NCI-H460 (cell line): Measurements from ENCODE around the gene THRA. TPM values are rescaled to one million over a fixed set of nuclear protein-coding genes. Genes with fewer than 3 reads are reported as not detected.

ENCODE experiments used
- DNase-seq: peaks from one replicate; pipeline ENCODE4 v3.0.0-alpha.2; 2016; ENCODE audit warnings: low read depth; ENCODE audit errors: extremely low read depth
- total RNA-seq: library from RNA; depleted of rRNA; stranded (reverse); fragments of >200 nt; shearing (Covaris generic); gene quantifications from 2 replicates; pipeline ENCODE4 v1.2.3, GENCODE V29; 2014

Gene THRA
- total RNA-seq, 1 experiment from 2014 or later = 6.2 TPM

DNA sequence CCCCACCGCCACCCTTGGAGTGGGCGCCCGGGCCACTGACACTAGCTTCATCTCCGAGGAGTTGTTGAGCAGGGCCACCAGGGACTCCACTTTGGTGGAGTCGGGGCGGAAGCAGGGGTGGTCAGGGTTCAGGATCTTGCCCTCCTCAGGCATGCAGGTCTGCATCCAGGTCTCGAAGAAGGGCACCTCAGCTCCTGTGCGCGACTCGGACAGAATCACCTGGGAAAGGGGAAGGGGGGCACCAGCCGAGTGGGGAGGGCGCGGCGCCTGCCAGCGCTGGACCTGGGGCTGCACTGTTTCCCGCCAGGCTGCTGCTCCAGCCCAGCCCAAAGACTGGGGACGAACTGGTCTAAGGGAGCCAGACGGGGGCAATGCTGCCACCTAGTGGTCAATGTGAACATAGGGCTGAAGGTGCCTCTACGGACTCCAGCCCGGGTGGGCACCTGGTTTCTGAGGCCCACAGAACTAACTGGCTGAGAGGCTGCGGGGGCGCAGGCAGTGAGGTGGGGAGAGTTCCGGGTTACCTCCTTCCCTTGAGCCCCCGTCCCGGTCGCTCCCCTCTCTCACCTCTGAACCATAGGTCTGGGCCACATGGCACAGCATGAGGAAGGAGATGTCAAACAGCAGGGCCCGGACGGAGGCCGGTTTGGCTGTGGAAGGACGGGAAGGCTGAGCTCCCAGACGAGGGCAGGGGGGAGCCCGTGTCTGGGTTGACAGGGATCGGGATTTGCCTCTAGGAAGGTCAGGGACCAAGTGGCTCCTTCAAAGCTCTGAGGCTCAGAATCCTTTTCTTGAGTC is 35.8 kb upstream of the THRA start:
- peak; percentile 83 for DNase-seq

DNA sequence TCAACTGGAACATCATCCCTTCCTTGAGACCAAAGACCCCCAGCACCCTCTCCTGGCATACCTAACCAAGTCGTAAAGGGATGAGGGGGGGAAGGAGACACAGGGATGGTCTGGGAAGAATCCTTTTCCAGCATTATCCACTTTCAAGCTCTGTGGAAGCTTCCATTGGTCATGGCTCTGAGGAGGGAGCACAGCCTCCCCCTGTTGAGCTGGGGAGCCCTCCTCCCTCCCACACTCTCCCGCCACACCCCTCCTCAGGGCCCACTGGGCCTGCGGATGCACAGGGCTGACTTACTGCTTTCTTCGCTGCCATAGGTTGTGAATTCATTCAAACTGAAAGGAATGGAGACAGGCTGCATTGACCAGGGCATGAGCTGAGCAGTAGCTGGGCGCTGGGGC is 35.2 kb upstream of the THRA start:
- DNase-seq = no peak

GRCh38 chr17:40028595-40028994 is 34.2 kb upstream of the THRA start:
- no peak for DNase-seq

DNA sequence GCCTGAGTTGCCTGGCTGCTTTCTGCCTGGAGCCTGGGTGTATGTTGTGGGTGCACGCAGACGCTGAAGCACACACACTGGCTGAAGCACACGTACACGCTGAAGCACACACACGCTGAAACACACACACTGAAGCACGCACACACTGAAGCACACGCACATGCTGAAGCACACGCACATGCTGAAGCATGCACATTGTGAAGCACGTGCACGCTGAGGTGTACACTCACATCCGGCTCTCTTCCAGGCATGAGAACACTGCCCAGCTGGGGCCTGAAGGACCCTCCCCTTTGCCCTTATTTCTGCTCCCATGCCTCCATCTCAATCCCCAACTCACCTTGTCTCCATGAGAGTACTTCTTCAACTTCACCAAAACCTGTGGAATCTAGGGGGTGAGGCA is 31.1 kb upstream of the THRA start:
- no peak for DNase-seq

DNA sequence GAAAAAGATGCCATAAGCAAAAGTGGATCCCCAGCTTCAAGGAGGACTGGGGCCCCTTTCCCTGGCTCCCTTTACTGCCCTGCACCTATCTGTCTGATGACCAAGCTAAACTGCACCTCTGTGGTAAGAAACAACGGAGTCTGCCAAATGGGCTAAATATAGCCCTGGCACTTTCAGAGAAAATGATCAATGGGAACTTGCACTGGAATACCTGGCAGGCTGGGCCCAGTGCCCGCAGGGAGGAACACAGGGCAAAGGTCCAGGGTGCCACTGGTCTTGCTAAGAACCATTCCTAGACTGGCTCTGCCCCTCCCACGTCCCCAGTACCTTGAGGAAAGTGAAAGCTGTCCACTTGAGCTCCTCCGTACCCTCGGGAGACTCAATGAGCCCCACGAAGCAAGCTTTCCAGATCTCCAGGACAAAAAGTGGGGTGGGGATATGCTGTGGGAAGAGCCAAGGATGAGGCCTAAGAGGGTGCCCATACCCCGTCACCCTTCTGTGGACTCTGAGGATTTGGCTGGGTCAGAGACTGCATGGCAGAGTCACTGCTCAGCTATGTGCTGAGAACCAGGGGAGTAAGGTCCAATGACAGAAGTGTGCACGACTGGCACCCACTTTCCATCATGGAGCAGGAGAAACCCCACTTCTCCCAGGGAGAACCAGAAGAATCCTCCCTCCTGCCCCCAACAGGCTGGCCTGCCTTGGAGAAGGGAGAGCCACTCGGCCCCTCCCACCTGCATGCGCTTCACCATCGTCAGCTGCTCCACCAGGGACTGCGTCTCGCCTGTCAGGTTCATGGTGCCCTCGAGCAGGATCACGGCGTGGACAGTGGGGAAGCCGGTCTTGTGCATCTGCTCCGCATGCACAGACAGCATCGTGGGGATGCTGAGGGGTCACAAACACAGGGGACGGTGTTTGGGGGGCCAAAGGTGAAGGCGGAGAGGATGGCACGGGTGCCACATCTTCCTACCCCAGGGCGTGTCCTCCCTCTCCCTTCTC is 30.1 kb upstream of the THRA start:
- DNase-seq = no peak

DNA sequence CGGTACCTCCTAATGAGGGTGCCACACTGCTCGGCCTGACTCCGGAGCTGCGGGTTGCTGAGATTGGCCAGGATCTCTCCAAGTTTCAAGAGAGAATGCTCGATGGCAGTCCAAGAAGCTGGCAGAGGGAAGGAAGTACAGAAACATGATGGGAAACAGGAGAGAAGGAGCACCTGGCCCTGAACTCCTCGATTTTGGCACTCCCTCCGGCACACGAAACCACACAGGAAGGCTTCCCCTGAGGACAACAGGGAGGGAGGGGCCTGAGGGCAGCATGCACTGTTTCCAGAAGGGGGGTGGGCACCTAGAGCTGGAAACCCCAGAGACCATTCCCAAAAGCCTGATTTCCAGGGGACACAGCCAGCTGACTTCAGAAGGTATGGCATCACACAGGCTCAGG is 29.4 kb upstream of the THRA start:
- DNase-seq = no peak

DNA sequence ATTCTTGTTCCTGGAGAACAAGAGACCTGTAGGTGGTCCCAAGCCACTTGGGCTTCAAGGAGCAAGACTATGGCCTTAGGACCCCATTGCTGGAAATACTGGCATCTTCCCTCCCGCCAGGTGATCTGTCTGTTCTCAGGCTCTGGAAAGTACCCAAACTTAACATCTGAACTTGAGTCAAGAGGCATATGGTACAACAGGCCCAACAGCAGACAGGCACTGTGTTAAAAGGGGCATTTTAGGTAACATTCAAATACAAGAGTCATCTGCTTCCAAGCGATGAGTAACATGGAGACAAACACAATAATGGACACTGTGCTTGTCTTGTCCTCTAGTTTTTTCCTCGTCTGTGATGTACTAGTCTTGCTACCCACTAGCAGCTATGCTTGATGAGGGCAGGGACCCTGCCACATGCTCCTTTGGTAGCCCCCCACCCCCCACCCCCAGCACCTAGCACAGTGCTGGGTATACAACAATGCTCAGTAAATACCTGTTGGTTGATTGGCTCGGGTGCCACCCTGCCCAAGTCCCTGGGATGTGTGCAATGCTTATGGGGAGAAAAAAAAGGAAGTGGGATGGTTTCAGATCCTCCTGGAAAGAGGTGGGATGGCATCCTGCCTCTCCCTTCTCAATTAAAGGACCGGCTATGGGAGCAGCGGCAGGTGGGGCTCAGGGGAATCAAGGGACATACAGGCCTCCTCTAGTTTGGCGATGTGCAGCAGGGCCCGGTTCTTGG is 28.2 kb upstream of the THRA start:
- DNase-seq = no peak

- DNase-seq = peak; percentile 40
Measured at GRCh38 chr17:40035162-40035559, 27.6 kb upstream of the THRA start.

GRCh38 chr17:40038882-40039513 is 23.8 kb upstream of the THRA start:
- DNase-seq = peak; percentile 39

GRCh38 chr17:40041196-40041595 is 21.6 kb upstream of the THRA start:
- DNase-seq = no peak

GRCh38 chr17:40056379-40057015 is 6.3 kb upstream of the THRA start:
- no peak for DNase-seq

DNA sequence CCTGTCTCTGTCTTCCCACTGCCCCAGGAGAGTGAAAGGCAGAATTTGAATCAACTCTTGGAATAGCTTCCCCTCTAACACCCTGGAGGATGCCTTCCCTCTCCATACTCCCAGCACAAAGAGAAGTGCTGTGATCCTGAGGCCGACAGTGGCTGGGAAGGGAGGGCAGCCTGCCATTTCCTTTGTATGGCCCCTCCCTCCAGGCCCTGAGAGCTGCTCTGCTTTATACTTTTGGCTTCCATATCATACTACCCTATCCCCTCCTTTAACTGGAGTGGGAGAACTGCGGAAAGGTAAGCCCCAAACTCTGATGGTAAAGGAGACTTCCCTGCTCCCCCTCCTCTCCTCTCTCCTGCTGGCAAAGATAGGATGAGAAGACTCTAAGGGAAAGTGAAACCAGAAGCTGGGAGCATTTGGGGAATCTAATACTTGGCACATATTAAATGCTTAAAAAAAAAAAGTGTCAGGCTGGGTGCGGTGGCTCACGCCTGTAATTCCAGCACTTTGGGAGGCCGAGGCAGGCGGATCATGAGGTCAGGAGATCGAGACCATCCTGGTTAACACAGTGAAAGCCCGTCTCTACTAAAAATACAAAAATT is 4.5 kb upstream of the THRA start:
- no peak for DNase-seq

DNA sequence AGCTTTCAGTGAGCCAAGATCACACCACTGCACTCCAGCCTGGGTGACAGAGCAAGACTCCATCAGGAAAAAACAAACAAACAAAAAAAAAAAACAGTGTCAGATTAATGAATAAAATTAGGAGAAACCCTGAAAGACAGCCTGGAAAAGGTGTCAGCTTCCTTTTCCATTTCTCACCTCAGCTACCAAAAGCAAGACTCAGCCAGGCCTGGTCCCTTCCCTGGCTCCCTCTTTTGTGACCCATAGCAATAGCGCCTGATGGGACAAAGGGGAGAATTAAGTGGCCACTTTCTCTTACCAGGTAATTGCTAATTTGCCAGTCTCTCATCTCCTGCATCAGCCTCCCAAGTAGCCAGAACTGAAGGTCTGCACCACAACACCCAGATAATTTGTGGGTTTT is 3.9 kb upstream of the THRA start:
- DNase-seq = no peak

- DNase-seq = no peak
Measured at GRCh38 chr17:40059729-40060475, 2.9 kb upstream of the THRA start.

- no peak for DNase-seq
Measured at GRCh38 chr17:40060887-40061608, 1.7 kb upstream of the THRA start.

- DNase-seq = no peak
Measured at GRCh38 chr17:40061609-40062038, 1.1 kb upstream of the THRA start.

DNA sequence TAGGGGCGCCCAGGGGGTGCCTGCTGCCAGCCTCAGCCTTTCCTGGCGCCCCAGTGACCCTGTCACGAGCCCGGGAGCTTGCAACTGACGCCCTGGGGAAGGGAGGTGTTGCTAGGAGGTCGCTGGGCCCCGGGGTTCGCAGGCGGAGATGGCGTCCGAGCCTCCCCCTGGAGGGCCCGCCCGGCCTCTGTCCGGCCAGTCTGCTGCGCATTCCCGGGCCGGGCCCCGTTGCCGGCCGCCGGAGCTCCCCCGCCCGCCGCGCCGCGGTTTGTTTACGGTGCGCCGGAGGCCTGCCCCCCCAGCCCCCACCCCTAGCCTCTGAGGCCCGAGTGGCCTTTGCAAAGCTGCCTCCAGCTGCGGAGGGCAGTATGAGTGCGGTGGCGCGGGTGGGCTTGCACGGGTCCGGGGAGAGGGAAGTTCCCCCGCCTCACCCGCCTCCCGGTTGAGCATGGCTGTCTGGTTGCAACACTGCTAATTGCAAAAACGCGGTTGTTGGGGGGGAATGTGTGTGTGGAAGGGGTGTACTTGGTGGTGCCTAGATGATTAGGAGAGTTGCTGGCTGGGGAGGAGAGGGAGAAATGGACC is 514 bp downstream of the THRA start:
- DNase-seq = no peak
